K562 (cell line): Measurements from ENCODE around the gene DBH. TPM values are rescaled to one million over a fixed set of nuclear protein-coding genes. Genes with fewer than 3 reads are reported as not detected.

ENCODE experiments used
- ATAC-seq: fragments of 200-7000 bp; cut with Tn5 transposase; 3 replicates; pipeline ENCODE4 v1.9.1; 2020; ENCODE audit warnings: moderate library complexity
- BruUV-seq: library from RNA; stranded (reverse); fragments of 400-500 nt; replicated peaks from 2 replicates; lab custom pipeline; 2021; lab: Mats Ljungman, UMichigan
- CTCF ChIA-PET: fragments of 300-600 bp; formaldehyde crosslinking; extraction: SDS; loops from one replicate; lab custom pipeline; 2021; ENCODE audit warnings: low intra/inter-chr PET ratio; lab: Yijun Ruan, JAX
- POLR2A ChIA-PET: fragments of 300-600, 350-650 bp; sonication (Branson Sonifier 250); formaldehyde crosslinking; extraction: SDS; loops from one replicate; lab custom pipeline; 2021; ENCODE audit warnings: antibody characterized with exemption, inconsistent platforms; lab: Yijun Ruan, JAX
- DNase-seq, 4 experiments: peaks; one replicate each; pipeline versions ENCODE4 v3.0.0 to v3.0.0-alpha.2; 2011 to 2018; ENCODE audit warnings: low spot score in 3 of 4, mixed read lengths in 3 of 4; ENCODE audit errors: extremely low read depth in 1 of 4
- FAIRE-seq: peaks from 2 replicates; lab custom pipeline; 2011; peaks lifted over from hg19 to GRCh38; lab: Jason Lieb, UNC
- H2AFZ ChIP-seq: 2 replicates; pipeline ENCODE4 v1.6.0; 2011; ENCODE audit warnings: low read depth, low read length, control low read depth, inconsistent platforms
- H3K27ac ChIP-seq: fragments of 200-600 bp; 3 replicates; pipeline ENCODE4 v1.8.0; 2011; ENCODE audit warnings: low read depth, mild to moderate bottlenecking, control low read depth, inconsistent platforms, low read length, moderate library complexity, mixed read lengths; ENCODE audit errors: extremely low read depth
- H3K27me3 ChIP-seq, 2 experiments: fragments of 300-600 bp in 1 of 2; 2 replicates in 1 of 2; 3 replicates in 1 of 2; pipeline versions ENCODE4 v1.6.0 to v1.8.0; 2011; ENCODE audit warnings: inconsistent platforms in 2 of 2, low read length in 2 of 2, mild to moderate bottlenecking in 1 of 2, mixed read lengths in 1 of 2, moderate library complexity in 1 of 2; ENCODE audit not compliant: control insufficient read depth in 2 of 2, insufficient read depth in 2 of 2
- H3K36me3 ChIP-seq: fragments of 300-600 bp; 3 replicates; pipeline ENCODE4 v1.8.0; 2011; ENCODE audit warnings: mild to moderate bottlenecking, low read length, inconsistent platforms; ENCODE audit not compliant: control insufficient read depth, insufficient read depth
- H3K4me1 ChIP-seq, 2 experiments: fragments of 200-600 bp in 1 of 2; replicated peaks in 1 of 2; 2 replicates in 1 of 2; 3 replicates in 1 of 2; pipeline versions ENCODE4 v1.5.1 to v1.8.0; 2011; ENCODE audit warnings: inconsistent platforms in 2 of 2, low read length in 2 of 2, mild to moderate bottlenecking in 1 of 2, mixed read lengths in 1 of 2, moderate library complexity in 1 of 2; ENCODE audit not compliant: control insufficient read depth in 2 of 2, insufficient read depth in 2 of 2
- H3K4me2 ChIP-seq: 2 replicates; pipeline ENCODE4 v1.6.1; 2011; ENCODE audit warnings: low read length, control low read depth, inconsistent platforms, mixed read lengths; ENCODE audit not compliant: insufficient read depth
- H3K4me3 ChIP-seq: fragments of 200-600 bp; sonication (generic), shearing (Covaris generic); 2 replicates; pipeline ENCODE4 v1.5.1; 2016; ENCODE audit warnings: control low read depth, inconsistent platforms
- H3K79me2 ChIP-seq: fragments of 200-600 bp; 3 replicates; pipeline ENCODE4 v1.8.0; 2011; ENCODE audit warnings: low read length, inconsistent platforms; ENCODE audit not compliant: control insufficient read depth, insufficient read depth
- H3K9ac ChIP-seq, 2 experiments: 2 replicates each; pipeline versions ENCODE4 v1.6.0 to v1.6.1; 2011; ENCODE audit warnings: low read depth in 2 of 2, low read length in 2 of 2, control low read depth in 1 of 2, inconsistent platforms in 1 of 2, mild to moderate bottlenecking in 1 of 2, mixed read lengths in 1 of 2; ENCODE audit not compliant: insufficient read depth in 1 of 2
- H3K9me1 ChIP-seq: one replicate; pipeline ENCODE4 v1.6.0; 2011; ENCODE audit warnings: inconsistent platforms, mild to moderate bottlenecking, low read length, moderate library complexity; ENCODE audit not compliant: control insufficient read depth, insufficient read depth
- H3K9me3 ChIP-seq: replicated peaks from 2 replicates; pipeline ENCODE4 v1.5.1; 2011; ENCODE audit warnings: low read depth, low read length, inconsistent platforms; ENCODE audit not compliant: control insufficient read depth, insufficient read depth
- H4K20me1 ChIP-seq: replicated peaks from 2 replicates; pipeline ENCODE4 v1.6.1; 2011; ENCODE audit warnings: low read length, inconsistent platforms, mixed read lengths; ENCODE audit not compliant: control insufficient read depth, insufficient read depth
- CBFA2T3 ChIP-seq: fragments of 450-650 bp; IDR thresholded peaks from 2 replicates; pipeline ENCODE4 v1.6.1; 2017
- ETV1 ChIP-seq: fragments of 450-650 bp; conservative IDR thresholded peaks from 2 replicates; pipeline ENCODE4 v1.6.1; 2016; ENCODE audit warnings: missing genetic modification characterization, control low read depth, low read depth, missing compliant biosample characterization
- IRF2 ChIP-seq: sonication (generic); formaldehyde crosslinking; IDR thresholded peaks from 2 replicates; pipeline ENCODE4 v1.8.1; 2022; ENCODE audit warnings: mild to moderate bottlenecking, missing genetic modification reagents
- NFIC ChIP-seq: fragments of 450-650 bp; IDR thresholded peaks from 2 replicates; pipeline ENCODE4 v1.6.1; 2017; ENCODE audit warnings: mild to moderate bottlenecking, inconsistent platforms
- SRSF3 ChIP-seq: fragments of 200-400 bp; formaldehyde crosslinking; IDR thresholded peaks from 2 replicates; pipeline ENCODE4 v1.6.1; 2016; ENCODE audit warnings: mild to moderate bottlenecking, low read length, moderate library complexity; ENCODE audit not compliant: insufficient read depth
- ZFX ChIP-seq: sonication (generic); formaldehyde crosslinking; IDR thresholded peaks from 2 replicates; pipeline ENCODE4 v1.8.0; 2022; ENCODE audit warnings: mild to moderate bottlenecking, missing genetic modification reagents, moderate library complexity
- ZNF511 ChIP-seq: sonication (generic); formaldehyde crosslinking; IDR thresholded peaks from 2 replicates; pipeline ENCODE4 v1.8.0; 2022; ENCODE audit warnings: mild to moderate bottlenecking, missing genetic modification reagents
- ZNF589 ChIP-seq: fragments of 200-800 bp; sonication (Bioruptor generic); IDR thresholded peaks from 2 replicates; pipeline ENCODE4 v1.6.1; 2016; ENCODE audit warnings: low read depth, missing genetic modification characterization, missing compliant biosample characterization
- WGBS: fragments of 100-300 bp; shearing (Covaris generic); methylation state at CpG from one replicate; pipeline ENCODE4 v1.1.6; 2016; ENCODE audit warnings: low coverage, mixed read lengths; ENCODE audit not compliant: insufficient coverage; ENCODE audit errors: missing lambda C conversion rate; 5-methylcytosine and 5-hydroxymethylcytosine counted together
- in situ Hi-C: fragments of 300-500 bp; cut with MboI; formaldehyde crosslinking; loops from 4 replicates; pipeline ENCODE4 v1.15.0; 2018; ENCODE audit warnings: inconsistent platforms, mixed read lengths
- intact Hi-C: fragments of 100-400 bp; cut with micrococcal nuclease; formaldehyde crosslinking; loops from 2 replicates; pipeline ENCODE4 v1.14.2; 2022
- polyA plus RNA-seq, 8 experiments: library from polyadenylated mRNA; depleted of rRNA in 4 of 8; stranded (reverse) in 5 of 8; unstranded in 3 of 8; fragments of >200 nt; fragmentation: Nextera tagmentation in 2 of 8; fragmentation: Illumina TruSeq in 1 of 8; extraction: Ambion mirVana in 2 of 8; extraction: Trizol in 1 of 8; gene quantifications; 2 replicates each; pipeline versions ENCODE4 v1.2.1 to v1.2.3, GENCODE V29; 2011 to 2014; ENCODE audit warnings: inconsistent platforms in 1 of 8, missing spikeins in 1 of 8
- total RNA-seq, 7 experiments: library from RNA; depleted of rRNA in 6 of 7; stranded (reverse); fragments of >200 nt in 6 of 7; fragmentation: Illumina TruSeq in 2 of 7; extraction: Trizol in 2 of 7; gene quantifications; 2 replicates each; pipeline versions ENCODE4 v1.2.1 to v1.2.3, GENCODE V29; 2011 to 2021; ENCODE audit warnings: low replicate concordance in 1 of 7

The DBH gene
- total and polyA plus RNA-seq, 9 of the 15 experiments (the other 6 are each of a cell fraction or from before 2014, with no cell fraction given), result not detected

- Histone ChIP-seq H2AFZ (no peak overlapping the region), H3K79me2 (no peaks in the 10 kb centered on the region), H4K20me1 (peaks cover 7% of the 10 kb centered on the region), H3K27me3 (peaks cover 9 to 51% of the 10 kb centered on the region in 2 experiments; a peak in 3 of 5 replicates), H3K4me3 (no peak overlapping the region), H3K9me3 (no peaks in the 10 kb centered on the region), H3K4me1 (peaks cover 0 to 12% of the 10 kb centered on the region in 2 experiments; a peak in 2 of 5 replicates), H3K4me2 (no peak overlapping the region), H3K36me3 (no peaks in the 10 kb centered on the region), H3K9me1 (no peaks in the 10 kb centered on the region), H3K27ac (no peak overlapping the region), H3K9ac (no peak overlapping the region)
- DNase-seq (no peak), FAIRE-seq (no peak), ATAC-seq (no peak)
- intact Hi-C loops (no loop called here), in situ Hi-C loops (no loop called here)
- ChIA-PET POLR2A (interaction anchor here (0.6 to 0.7 kb wide), 2 partner anchors 95 to 105 kb away, joined by 3 read pairs; no protein-coding TSS in a partner anchor), CTCF (no interaction called here)
- 0% methylated on average over 15 of the region's 17 CpGs for WGBS
- no TSS peak for BruUV-seq
- no peak for TF ChIP-seq ZNF589 (CRISPR knock-in tag)
- no peak for TF ChIP-seq CBFA2T3
Observed at GRCh38 chr9:133605446-133605845, 30.7 kb upstream of the DBH start.

GRCh38 chr9:133605856-133606707 is 30.1 kb upstream of the DBH start:
- no peak overlapping the region for H3K4me2 ChIP-seq
- peaks cover 13% of the 10 kb centered on the region for H4K20me1 ChIP-seq
- ChIA-PET POLR2A (interaction anchor here (0.6 to 0.7 kb wide), 2 partner anchors 95 to 105 kb away, joined by 3 read pairs; no protein-coding TSS in a partner anchor), CTCF (no interaction called here)
- in situ Hi-C loops (no loop called here), intact Hi-C loops (no loop called here)
- 2% methylated on average over 15 of the region's 16 CpGs for WGBS
- peaks cover 0 to 12% of the 10 kb centered on the region in 2 experiments; a peak in 2 of 5 replicates for H3K4me1 ChIP-seq
- FAIRE-seq (no peak), DNase-seq (no peak), ATAC-seq (no peak)
- H3K9ac ChIP-seq, result no peak overlapping the region
- H3K27me3 ChIP-seq, result peaks cover 9 to 51% of the 10 kb centered on the region in 2 experiments; a peak in 4 of 5 replicates
- H3K36me3 ChIP-seq, result no peaks in the 10 kb centered on the region
- no TSS peak for BruUV-seq
- TF ChIP-seq ZNF511 (CRISPR knock-in tag) (no peak), ETV1 (tag) (no peak), ZFX (no peak), NFIC (no peak), IRF2 (CRISPR knock-in tag) (no peak), SRSF3 (no peak)
- H3K79me2 ChIP-seq, result no peaks in the 10 kb centered on the region
- no peak overlapping the region for H2AFZ ChIP-seq
- no peak overlapping the region for H3K4me3 ChIP-seq
- no peaks in the 10 kb centered on the region for H3K9me1 ChIP-seq
- no peaks in the 10 kb centered on the region for H3K9me3 ChIP-seq
- H3K27ac ChIP-seq, result no peak overlapping the region
